HG02678 (cell line): ENCODE results near the gene HMGB2.

Experiments used
- ATAC-seq: cut with Tn5 transposase; IDR thresholded peaks from one replicate; pipeline ENCODE4 v1.9.1; 2021; ENCODE audit warnings: mild to moderate bottlenecking, moderate library complexity; ENCODE audit not compliant: unreplicated experiment

The HMGB2 gene

DNA sequence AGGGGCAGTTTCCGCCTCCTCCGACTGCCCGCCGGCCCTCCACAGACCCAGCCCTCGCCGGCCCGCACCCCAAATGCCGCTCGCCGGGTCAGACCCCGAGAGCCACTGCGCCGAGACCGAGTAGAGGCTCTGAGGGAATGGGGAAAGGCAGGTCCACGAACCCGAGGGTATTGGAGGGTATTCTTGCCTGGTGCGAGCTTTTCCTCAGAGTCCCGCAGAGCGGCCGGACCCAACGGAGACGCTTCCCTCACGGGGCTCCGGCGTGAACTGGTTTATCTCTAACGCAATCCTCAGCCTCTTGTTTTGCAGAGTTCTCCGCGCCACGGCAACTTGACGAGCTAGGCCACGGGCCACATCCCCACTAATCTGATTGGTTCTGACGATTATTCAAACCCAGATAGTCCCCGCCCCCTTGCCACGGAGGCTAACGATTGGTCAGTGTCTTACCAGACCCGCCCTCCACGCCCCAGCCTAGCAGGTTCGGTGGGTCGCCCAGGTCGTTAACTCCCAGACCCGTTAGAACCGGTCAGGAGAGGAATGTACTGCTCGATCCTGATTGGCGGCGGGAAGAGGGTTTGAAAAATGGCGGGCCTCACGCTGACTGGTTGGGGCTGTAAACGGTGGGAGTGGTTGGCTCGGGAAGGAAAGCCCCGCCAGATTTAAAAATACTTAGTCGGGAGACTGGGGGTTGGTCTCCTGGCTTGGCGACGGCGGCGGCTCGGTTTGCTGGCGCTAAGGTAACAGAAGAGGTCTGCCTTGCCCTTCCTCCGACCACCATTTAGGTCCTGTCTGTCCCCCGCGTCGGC lies at the start of gene HMGB2:
TSS of gene HMGB2 (minus strand) at position 274 of the 806 bp plus-strand sequence. CDS start 709 bp downstream, outside the sequence.
- peak; percentile 93 for ATAC-seq

GRCh38 chr4:173382349-173382748 lies 48.2 kb upstream of the HMGB2 start:
- no peak for ATAC-seq

DNA sequence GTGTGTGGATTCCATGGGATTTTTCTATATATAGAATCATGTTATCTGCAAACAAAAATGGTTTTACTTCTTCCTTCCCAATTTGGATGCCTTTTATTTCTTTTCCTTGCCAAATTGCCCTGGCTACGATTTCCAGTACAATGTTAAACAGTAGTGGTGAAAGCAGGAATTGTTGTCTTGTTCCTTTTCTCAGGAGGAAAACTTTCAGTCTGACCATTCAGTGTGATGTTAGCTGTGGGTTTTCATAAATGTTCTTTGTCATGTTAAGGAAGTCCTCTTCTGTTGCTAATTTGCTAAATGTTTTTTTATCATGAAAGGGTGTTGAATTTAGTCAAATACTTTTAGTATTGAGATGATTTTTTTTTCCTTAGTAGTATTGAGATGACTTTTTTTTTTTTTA lies 47.5 kb upstream of the HMGB2 start:
- no peak for ATAC-seq

- ATAC-seq, result no peak
Measured at GRCh38 chr4:173380987-173381386, 46.8 kb upstream of the HMGB2 start.

DNA sequence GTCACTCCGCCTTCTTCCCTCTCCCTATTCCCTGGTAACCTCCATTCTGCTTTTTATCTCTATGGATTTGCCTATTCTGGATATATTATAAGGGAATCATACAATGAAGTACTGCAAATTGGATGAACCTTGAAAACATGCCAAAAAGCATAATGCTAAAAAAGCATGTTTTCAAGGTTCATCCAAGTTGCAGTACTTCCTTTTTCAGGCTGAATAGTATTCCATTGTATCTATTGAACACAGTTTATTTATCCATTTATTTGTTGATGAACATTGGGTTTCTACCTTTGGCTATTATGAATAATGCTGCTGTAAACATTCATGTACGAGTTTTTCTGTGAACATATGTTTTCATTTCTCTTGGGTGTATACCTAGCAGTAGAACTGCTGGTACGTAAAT lies 45.8 kb upstream of the HMGB2 start:
- no peak for ATAC-seq

GRCh38 chr4:173374588-173374987 lies 40.4 kb upstream of the HMGB2 start:
- ATAC-seq, result no peak

- peak; percentile 22 for ATAC-seq
Measured at GRCh38 chr4:173371292-173372192, 37.4 kb upstream of the HMGB2 start.

- ATAC-seq, result peak; percentile 63
Measured at GRCh38 chr4:173370477-173371291, 36.5 kb upstream of the HMGB2 start, which contains the start of gene SAP30. Gene SAP30, plus strand, starts transcription at chr4:173370954. Its CDS starts 229 bp downstream, at chr4:173371183.

- peak; percentile 2 for ATAC-seq
Measured at GRCh38 chr4:173370130-173370476, 35.9 kb upstream of the HMGB2 start.

- ATAC-seq, result no peak
Measured at GRCh38 chr4:173367946-173368345, 33.8 kb upstream of the HMGB2 start.

- no peak for ATAC-seq
Measured at GRCh38 chr4:173367285-173367684, 33.1 kb upstream of the HMGB2 start.

- ATAC-seq, result no peak
Measured at GRCh38 chr4:173365359-173365996, 31.3 kb upstream of the HMGB2 start.

GRCh38 chr4:173362666-173363065 lies 28.5 kb upstream of the HMGB2 start:
- no peak for ATAC-seq

- no peak for ATAC-seq
Measured at GRCh38 chr4:173360587-173361221, 26.5 kb upstream of the HMGB2 start.

DNA sequence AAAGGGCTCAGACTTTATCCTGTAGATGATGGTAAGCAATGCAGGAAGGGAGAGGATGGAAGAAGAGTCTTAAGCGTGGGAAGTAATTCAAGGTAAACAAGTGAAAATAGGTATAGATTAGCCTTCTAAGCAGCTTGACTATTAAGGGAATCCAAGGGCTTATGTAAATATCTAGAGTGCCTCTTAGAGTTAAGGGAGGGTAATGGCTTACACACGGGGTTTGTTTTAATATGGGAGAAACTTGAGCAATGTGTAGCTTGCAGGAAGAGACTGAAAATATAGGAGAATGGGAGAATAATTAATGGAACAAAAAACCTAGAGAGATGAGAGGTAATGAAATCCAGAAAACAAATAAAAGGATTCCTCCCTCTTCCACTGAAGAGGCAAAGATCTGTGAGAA lies 23.8 kb upstream of the HMGB2 start:
- ATAC-seq, result no peak

DNA sequence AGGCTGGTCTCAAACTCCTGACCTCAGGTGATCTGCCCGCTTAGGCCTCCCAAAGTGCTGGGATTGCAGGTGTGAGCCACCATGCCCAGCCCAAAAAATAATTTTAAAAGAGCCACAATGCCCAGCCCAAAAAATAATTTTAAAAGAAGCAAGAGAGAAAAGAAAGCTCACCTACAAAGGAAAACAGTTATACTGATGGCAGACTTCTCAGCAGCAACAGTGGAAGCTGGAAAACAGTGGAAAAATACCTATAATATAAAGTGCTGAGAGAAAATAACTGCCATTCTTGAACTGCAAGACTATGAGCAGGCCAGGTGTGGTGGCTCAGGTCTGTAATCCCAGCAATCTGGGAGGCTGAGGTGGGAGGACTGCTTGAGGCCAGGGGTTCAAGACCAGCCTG lies 13.3 kb upstream of the HMGB2 start:
- ATAC-seq, result no peak

- no peak for ATAC-seq
Measured at GRCh38 chr4:173346074-173346473, 11.9 kb upstream of the HMGB2 start.

GRCh38 chr4:173345648-173346047 lies 11.5 kb upstream of the HMGB2 start:
- no peak for ATAC-seq

DNA sequence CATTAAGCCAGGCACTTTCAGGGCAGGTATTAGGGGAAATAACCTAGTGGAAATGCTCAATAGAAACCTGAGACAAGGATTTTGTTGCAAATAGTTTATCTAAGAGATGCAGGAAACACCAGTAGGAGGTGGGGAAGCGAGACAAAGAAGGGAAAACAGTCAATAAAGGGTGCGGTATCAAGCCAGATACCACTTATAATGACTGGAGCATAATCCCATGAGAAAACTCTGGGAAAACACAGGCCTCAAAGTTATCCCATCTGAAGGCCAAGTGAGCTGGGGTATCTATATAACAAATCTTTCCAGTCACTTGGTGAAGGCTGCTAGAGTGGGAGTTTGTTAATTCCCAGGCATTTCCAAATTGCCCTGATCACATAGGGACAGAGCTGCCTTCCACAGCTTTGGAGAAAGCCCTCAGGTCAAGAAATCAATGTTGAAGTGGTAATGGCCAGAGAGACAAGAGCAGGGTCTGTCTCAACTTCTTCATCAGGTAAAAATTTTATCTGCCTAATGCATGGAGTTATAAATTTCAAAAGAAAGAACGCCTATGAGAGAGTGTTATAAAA lies 9.8 kb upstream of the HMGB2 start:
- no peak for ATAC-seq

GRCh38 chr4:173337463-173337862 lies 3.3 kb upstream of the HMGB2 start:
- no peak for ATAC-seq
